ENCODE data around the gene MAP6.
A peak's percentile ranks its signal among the peaks of the same experiment; 100 is the strongest.
"Not testable (repeated sequence)": the region's sequence is repeated elsewhere in the genome, so short reads cannot be mapped to it uniquely, and the experiment has no call there.

Gene MAP6

DNA sequence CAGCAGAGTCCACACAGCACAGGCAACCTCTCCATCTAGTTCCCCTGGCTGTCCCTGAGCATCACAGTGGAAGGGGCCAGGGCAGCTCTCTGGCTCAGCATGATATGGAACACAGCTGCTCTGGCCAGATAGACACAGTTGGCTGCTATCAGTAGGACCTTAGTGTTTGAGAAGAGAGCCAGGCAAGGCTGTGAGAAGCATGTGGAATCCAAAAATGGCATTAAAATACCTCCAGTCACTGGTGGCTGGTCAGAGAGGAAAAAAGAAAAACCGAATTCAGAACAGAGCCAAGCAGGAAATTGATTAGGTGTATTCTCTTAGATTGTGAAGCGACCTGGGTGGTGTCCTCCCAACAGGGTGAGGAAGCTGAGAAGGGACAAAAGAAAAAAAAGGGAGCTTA, 78.9 kb downstream of the MAP6 start:
- peak; percentile 76 for DNase-seq

DNA sequence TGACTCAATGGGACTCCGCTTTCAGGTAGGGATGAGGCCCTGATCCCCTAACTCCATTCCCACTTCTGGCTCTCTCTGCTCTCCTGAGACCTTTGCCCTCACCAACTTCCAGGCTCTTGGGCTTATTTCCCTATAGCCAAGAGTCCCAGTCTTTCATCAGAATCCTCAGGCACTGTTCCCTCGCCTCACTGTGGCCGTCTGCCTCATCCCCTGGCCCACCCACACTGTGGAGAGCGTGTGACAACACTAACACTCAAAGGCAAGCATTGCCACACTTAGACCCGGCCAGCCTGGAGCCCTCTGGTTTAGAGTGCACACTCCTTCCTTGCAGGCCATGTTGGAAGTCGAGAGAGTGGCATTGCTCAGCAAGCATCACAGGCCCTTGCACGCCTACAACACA, 79.8 kb downstream of the MAP6 start:
- DNase-seq: no peak

DNA sequence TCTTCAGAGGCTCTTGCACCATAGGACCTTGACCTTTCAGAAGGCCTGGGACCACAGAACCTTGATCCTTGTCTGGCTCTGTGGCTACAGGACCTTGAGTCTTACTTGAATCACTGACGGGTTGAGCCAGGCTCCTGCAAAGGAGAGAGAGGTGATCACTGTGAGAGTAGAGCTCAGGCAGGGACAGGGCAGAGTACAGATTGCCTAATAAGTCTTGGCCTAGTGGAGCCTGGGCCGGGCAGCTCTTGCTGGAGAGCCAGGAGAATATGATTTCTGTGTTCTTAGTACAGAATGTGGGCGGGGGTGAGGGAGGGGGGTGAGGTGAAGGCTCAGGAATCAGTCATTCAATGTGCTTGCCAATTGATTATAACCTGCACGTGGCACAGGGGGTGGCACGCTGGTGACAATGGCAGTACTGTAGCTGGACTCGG, 80.8 kb downstream of the MAP6 start:
- no peak for DNase-seq

DNA sequence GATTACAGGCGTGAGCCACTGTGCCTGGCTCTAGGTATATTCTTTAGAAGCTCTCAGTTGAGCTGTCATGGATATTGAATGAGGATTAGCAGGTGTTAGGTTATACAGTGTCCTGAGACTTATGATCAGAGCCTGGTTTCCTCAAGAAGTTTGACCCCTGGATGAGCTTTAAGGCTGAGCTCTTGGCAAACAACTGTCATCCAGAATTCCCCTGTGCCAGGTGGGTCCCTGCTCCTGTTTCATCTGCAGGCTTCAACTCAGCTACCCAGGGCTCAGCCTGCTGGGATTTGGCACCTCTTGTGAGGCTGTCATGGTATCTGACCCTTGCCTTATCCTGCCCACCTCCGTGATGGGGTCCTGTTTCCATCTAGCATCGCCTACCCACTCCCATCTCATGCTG, 82.4 kb downstream of the MAP6 start:
- DNase-seq: no peak

DNA sequence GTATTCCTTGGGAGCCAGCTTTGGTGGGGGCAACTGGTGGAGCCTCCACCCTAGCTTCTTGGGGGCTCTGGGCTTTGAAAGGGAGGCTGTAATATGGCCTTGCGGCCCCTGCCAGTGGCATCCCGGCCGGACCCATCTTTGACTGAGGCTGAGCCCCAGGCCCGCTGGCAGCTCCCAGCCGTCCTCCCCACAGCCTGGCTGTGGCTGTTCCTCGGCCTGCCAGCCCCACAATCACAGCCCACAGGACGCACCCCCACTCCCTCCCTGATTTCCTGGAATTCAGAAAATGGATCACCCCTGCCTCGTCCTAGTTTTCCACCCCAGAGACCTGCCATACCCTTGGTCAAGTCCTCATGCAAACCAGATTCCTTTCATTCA, 83.6 kb downstream of the MAP6 start:
- no peak for DNase-seq

DNA sequence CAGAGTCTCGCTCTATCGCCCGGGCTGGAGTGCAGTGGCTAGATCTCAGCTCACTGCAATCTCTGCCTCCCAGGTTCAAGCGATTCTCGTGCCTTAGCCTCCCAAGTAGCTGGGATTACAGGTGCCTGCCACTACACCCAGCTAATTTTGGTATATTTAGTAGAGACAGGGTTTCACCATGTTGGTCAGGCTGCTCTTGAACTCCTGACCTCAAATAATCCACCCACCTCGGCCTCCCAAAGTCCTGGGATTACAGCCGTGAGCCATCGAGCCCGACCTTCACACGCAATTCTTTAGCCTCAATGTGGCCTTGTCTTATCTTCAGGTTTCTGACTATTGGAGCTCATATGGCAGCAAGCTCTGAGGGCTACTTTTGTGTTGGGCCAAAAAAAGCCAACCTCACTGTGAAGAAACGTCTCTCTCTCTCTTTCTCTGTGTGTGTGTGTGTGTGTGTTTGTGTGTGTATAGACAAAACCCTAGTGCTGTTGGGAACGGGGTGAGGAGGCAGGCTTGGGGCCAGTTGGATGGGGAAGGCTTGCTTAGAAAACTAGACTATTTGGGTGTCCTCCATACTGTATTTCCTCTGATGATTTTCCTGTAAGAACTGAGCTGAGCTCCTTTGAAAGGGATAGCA, 84.1 kb downstream of the MAP6 start:
- not testable (repeated sequence) for DNase-seq

DNA sequence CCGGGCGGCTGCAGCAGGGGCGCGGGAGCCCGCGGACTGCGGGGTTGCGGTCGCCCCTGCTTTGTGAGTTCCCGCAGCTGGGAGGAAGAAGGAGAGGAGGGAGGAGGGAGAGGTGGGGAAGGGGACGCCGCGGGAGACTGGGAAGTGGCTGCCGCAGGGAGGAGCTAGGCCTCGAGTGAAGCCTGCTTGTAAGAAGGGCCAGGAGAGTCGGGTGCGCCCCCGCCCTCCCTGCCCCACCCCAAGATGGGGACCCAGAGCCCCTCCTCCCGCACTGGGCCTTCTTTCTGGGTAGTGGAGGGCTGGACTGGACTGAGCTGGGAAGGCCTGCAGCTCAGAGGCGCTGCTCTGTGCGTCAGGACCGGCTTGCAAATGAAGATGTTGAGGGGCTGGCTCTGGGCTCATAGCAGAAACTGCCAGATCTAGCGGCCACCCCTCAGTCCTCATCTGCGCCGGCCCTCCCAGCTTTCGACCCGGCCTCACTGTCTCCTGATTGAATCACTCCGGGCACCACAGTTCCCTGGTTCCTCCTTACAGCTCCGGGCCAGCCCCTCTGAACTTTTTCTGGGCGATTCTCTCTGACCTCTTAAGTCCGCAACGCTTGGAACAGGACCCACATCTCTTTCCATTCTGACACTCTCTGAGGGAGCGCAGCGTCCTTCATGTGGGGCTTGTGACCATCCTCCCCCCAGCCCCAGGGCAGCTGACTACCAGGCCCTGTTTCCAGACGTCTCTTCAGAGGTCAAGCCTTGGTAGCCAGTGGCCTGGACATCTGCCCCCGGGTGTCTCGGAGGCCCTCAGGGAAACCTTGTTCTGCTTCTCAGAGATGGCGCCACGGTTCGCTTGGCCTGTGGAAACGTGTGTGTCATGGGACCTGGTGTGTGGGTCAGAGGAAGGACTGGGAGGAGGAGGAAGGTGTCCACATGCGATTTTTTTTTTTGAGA, 84.8 kb downstream of the MAP6 start:
- DNase-seq: peak; percentile 83

DNA sequence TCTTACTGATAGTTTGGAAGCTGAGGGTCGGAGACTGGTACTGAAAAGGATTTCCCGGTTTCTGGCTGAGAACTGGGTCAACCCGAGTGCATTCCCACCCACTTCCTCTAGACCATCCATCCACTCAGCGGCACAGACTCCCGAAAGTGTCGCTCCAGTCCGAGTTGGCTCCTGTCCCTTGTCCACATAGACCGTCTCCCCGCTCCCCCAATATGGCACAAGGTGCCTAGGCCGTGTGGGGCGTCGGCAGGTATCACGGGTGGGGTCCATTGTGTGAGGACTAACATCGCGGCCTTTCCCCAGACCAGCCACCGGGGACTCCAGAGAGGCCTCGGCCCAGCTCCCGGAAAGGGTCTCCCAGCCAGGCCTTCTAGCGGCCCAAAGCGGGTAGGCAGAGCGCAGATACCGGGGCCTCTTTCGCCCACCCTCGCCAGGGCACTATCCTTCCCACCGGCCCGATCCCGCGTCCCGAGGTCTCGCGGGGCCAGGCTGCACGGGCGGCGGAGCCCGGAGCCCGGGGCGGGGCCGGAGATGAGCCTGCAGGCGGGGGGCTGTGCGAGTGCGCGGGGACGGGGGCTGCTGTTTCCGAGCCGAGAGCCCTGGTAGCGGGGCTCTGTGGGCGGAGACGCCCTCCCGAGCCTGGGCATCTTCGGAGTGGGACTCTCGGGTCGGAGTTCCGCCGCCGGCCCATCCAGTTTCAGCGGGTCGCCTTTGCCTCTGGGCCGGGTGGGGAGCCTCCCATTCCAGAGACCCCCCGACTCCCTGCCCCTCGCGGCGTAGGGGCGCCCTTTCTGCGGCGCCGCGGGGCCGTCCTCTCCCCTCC, 85.7 kb downstream of the MAP6 start:
- peak; percentile 72 for DNase-seq

DNA sequence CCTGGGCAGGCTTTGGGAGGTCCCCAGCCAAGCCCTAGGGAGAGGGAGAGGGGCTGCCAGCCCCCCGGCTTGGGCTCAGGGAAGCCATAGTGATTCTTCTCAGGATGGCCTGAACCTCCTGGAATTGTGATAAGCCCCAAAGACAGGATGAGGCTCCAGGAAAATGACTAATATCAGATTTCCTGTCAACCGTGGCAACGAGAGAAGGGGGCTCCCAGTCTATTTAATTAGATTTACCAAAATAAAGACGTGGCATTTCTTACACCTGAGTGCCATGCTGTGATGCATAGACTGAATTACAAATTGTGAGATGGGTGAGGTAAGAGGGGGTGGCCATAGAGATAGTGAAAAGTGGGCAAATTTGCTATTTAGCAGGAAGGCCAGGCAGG, 86.3 kb downstream of the MAP6 start:
- DNase-seq: no peak

DNA sequence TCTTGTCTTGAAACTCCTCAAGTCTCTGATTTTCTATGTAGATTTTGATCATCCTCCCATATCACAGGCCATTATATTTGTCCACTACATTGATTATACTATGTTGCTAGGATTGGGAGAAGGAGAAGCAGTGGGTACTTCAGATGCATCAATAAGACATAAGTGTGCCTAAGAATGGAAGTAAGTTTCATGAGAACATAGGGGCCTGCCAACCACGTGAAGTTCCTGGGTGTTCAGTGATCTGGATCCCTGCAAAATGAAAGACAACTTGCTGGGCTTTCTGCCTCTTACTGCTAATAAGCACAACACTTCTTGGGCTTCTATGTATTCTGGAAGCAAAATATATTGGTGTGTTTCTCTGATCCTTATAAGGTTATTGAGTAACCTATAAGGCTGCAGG, 89.0 kb downstream of the MAP6 start:
- DNase-seq: no peak

DNA sequence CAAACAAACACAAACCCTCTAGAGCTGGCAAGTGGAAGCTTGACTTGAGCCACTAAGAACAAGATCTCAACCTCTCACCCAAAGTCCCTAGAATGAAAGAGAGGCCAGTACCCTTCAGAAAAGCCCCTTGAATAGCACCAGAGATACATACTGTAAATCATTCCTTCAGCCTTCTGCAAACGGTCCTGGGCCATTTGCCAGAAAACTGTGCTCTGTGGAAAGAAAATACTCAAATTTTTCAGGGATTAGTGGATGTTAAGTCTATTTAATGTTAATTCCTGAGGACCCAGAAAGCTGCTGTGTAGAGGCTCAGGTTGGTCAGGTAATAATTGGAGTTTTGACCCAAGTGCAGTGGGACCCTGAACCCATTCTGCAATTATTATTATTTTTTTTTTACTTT, 89.9 kb downstream of the MAP6 start:
- DNase-seq: no peak

DNA sequence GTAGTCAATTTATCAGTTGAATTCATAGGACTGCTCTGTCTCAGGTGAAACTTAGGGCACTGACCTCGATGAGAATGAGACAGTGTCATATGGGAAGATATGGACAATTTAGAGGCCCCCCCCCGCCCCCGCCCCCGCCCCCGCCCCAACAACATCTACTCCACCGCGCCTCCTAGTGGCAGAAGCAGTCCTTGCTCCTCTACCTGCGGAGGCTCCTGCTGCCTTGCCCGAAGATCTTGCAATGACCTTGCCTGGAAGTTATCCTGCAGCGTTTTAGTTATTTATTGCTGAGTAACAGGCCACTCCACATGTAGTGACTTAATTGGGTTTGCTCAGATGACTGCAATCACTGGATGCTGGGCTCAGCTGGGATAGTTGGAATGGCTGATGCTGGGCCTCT, 91.6 kb downstream of the MAP6 start:
- no peak for DNase-seq

DNA sequence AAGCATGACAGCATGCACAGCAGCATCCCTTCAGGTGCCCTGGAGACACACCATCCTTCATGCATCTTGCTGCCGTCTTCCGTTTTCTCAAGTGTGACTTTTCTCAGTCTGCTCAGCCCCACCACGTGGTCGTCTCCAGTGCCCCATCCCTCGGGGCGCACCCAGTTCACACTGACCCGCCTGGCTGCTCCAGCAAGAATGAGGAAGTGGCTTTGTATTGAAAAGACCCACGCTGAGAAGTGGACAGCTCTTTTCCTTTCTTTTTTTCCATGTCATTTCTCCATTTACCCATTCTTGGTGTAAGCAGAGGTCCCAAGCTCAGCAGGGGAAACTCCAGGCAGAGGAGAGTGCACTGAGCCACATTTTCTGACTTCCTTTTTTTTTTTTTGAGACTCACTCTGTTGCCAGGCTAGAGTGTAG, 92.3 kb downstream of the MAP6 start:
- DNase-seq: no peak

DNA sequence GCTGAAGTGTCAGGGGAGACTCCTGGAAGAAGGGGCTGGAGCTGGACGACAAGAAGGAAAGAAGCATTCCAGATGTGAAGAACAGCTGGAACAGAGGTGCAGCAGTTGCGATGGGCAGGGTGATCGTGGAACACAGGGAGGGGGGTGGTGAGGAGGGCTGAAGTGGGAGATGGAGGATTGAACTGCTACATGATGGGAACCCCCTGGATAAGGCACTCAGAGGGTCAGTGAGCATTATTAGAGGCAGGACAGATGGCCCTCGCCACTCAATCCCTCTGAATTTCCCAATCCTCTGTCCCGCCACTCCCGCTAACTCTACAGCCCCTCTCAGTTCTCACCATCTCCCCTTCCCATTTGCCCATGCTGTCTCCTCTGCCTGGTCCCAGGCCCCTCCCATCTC, 92.8 kb downstream of the MAP6 start:
- DNase-seq: no peak

DNA sequence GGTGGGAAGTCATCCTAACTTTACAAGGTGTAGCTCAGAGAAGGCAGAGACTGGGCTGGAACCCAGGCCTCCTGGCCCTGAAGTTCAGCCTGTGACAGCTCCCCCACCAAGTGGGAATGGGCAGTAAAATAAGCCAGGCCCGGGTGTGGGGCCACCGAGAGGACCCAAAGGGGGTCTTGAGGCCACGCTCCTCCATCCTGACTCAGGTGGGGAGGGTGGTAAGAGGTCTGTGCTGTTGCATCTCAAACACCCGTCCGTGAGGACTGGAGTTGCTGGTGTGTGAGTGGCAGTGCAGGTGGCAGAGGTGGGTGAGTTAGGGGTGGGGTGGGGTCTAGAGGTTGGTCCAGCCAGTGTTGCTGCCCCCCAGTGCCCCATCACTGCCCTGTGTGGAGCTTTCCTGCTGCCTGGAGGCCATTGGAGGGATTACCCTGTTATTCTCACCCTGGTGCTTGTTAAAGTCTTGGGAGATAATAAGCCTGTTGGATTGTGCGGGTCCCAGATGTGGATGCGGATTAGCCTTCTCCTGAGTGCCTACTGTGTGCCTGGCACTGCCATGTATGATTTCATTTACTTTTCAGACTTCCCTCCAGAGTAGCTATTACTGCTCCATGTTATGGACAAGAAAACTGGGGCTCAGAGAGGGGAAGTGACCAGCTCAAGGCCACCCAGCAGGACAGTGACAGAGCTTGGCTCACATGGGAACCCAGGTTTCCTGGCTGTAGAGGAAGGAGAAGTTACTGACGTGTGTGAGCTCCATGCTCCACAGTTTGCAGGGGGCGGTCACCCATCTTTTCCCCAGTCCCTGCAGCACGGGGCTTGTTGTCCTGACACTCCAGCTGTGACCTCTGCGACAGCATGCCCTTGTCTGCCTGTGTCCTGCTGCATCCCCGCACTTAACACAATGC, 93.9 kb downstream of the MAP6 start:
- DNase-seq: no peak

DNA sequence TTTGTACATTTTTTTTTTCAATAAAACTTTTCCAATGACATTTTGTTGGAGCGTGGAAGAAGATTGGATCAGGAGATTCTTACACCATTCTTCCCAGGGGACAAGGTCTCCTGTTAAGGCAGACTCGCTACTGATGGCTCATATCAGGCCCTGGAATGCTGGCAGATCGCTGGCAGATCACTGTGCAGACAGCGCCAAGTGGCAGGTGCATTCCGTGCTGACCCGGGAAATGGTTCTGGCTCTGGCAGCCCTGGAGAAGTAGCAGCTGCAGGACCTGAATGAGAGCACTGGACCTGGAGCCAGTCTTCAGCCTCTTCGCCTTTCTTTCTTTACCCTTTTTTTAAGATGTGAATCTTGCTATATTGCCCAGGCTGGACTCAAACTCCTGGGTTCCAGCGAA, 96.1 kb downstream of the MAP6 start:
- no peak for DNase-seq

DNA sequence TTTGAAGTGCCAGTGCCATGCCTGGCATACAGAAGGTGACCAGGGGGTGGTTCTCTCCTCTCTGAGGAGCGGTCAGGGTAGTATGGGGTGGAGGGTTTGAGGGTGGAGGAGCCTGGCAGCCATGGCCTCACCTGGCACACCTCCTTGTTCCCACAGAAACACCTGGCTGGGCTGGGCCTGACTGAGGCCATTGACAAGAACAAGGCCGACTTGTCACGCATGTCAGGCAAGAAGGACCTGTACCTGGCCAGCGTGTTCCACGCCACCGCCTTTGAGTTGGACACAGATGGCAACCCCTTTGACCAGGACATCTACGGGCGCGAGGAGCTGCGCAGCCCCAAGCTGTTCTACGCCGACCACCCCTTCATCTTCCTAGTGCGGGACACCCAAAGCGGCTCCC, 97.2 kb downstream of the MAP6 start:
- no peak for DNase-seq

DNA sequence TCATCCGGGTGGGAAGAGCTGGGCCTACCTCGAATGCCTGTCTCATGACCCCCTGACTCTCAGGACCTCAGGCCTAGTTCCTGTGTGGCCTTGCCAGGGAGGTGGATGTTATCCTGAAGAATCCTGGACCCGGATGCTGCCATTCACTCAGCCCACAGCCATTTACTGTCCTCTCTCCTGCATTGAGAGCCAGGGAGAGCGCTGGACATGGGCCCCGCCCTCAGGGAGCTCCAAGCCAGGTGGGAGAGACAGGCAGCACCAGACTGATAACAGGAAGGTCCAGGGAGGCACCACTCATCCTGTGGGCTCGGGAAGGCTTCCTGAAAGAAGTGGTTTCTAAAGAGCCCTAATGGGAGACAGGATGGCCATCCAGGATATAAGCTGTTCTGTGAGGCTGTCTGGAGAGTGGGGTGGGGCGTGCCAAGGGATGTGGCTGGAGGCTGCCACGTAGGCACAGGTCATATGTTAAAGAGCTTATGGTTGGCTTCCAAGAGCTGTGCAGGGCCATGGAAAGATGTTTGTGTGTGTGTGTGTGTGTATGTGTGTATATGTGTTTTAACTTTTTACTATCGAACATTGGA, 98.2 kb downstream of the MAP6 start:
- DNase-seq: no peak

DNA sequence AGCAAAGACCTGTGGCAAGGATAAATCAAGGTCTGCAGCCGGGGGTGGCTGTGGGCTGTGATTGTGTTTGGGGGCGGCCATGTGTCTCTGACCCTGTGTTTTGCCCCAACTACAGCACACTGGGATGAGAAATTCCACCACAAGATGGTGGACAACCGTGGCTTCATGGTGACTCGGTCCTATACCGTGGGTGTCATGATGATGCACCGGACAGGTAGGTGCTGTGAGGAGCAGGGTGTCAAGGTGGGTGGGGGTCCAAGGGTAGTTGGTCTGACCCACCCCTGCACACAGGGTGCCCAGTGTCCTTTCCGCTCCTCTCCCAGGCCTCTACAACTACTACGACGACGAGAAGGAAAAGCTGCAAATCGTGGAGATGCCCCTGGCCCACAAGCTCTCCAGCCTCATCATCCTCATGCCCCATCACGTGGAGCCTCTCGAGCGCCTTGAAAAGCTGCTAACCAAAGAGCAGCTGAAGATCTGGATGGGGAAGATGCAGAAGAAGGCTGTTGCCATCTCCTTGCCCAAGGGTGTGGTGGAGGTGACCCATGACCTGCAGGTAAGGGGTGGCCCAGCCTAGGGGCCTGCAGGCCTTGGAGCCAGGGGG, 100.1 kb downstream of the MAP6 start:
- no peak for DNase-seq

DNA sequence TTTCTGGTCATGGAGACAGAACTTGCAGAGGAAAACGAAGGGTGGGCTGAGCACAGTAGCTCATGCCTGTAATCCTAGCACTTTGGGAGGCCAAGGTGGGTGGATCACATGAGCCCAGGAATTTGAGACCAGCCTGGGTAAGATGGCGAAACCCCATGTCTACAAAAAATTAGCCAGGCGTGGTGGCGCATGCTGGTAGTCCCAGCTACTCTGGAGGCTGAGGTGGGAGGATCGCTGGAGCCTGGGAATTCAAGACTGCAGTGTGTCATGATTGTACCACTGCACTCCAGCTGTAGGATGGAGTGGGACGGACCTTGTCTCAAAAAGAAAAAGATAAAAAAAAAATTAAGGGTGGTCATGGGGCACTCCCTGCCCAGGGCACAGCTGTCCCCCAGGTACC, 100.9 kb downstream of the MAP6 start:
- no peak for DNase-seq

DNA sequence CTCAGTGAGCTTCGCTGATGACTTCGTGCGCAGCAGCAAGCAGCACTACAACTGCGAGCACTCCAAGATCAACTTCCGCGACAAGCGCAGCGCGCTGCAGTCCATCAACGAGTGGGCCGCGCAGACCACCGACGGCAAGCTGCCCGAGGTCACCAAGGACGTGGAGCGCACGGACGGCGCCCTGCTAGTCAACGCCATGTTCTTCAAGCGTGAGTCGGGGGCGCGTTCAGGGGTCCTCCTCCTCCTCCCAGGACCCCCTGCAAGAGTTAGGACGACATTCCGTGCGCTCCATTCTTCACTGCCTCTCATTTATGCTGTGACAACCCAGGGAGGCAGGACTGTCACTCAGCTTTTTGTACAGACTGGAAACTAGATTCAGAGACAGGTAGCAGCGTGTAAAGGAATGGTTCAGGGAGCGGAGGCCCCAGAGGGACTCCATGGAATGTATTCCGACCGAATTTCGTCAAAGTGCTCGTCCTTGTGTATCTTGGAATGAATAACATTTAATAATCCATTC, 102.0 kb downstream of the MAP6 start:
- DNase-seq: no peak

All from DMS79 treated with DMSO at 0.1 percent for 48 hours (cell line).